Stimulated activated effector memory CD8-positive, alpha-beta T cell treated with anti-CD3 and anti-CD28 coated beads, Interleukin-12 subunit alpha, Interleukin-12 subunit beta, amount 100 ng/mL, for 72 hours (primary cell): ENCODE results near the gene PNMA8C.
"Not testable (repeated sequence)": the region's sequence is repeated elsewhere in the genome, so short reads cannot be mapped to it uniquely, and the experiment has no call there.

Source experiments
- ATAC-seq: fragments of 150-1000 bp; cut with Tn5 transposase; 2 replicates; pipeline ENCODE4 v1.10.0; 2021
- DNase-seq, 2 donors: peaks; one replicate each; pipeline ENCODE4 v3.0.0; 2021 to 2022; ENCODE audit warnings: low spot score in 2 of 2
- H3K27ac Mint-ChIP-seq: one replicate; pipeline ENCODE4 v1.8.0; 2022; ENCODE audit warnings: mild to moderate bottlenecking, mixed read lengths
- H3K36me3 Mint-ChIP-seq: one replicate; pipeline ENCODE4 v1.8.0; 2022; ENCODE audit warnings: mild to moderate bottlenecking, mixed read lengths
- H3K4me1 Mint-ChIP-seq: one replicate; pipeline ENCODE4 v1.8.0; 2022; ENCODE audit warnings: mixed read lengths
- H3K4me3 Mint-ChIP-seq: one replicate; pipeline ENCODE4 v1.8.0; 2022; ENCODE audit warnings: mild to moderate bottlenecking, mixed read lengths
- H3K9me3 Mint-ChIP-seq: one replicate; pipeline ENCODE4 v1.8.0; 2022; ENCODE audit warnings: mixed read lengths

PNMA8C gene

DNA sequence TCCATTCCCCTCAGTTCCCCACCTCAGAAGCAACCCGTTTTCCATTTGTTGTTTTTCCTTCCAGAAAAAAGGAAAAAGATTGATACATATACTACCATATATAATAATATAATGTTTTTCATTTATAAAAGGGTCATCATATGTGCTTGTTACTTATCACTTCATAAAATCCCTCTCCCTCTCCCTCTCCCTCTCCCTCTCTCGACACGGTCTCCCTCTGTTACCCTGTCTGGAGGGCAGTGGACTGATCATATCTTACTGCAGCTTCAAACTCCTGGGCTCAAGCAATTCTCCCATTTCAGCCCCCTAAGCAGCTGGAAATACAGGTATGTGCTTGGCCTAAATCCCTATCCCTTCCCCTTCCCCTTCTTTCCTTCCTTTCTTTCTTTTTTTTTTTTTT is 25.5 kb upstream of the PNMA8C start:
- Mint-ChIP-seq H3K36me3 (no peaks in the 10 kb centered on the region), H3K27ac (no peak overlapping the region), H3K4me3 (no peak overlapping the region), H3K4me1 (no peaks in the 10 kb centered on the region), H3K9me3 (peaks cover 3% of the 10 kb centered on the region)
- ATAC-seq = no peak
- no peak for DNase-seq

DNA sequence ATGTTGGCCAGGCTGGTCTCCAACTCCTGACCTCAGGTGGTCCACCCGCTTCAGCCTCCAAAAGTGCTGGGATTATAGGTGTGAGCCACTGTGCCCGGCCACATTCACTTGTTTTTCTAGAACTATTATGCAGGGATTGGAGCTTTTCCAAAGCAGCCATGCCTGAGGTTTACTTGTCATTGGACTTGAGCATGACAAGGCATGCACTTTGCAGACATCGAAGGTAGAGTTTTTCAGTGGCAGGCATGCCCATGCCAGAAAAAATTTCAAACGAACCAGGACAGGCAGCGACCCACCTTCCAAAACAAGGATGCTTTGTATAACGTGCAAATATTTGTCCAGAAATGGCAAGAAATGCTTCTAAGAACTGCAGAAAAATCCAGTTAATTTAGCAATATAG is 24.9 kb upstream of the PNMA8C start:
- no peak overlapping the region for H3K27ac Mint-ChIP-seq

DNA sequence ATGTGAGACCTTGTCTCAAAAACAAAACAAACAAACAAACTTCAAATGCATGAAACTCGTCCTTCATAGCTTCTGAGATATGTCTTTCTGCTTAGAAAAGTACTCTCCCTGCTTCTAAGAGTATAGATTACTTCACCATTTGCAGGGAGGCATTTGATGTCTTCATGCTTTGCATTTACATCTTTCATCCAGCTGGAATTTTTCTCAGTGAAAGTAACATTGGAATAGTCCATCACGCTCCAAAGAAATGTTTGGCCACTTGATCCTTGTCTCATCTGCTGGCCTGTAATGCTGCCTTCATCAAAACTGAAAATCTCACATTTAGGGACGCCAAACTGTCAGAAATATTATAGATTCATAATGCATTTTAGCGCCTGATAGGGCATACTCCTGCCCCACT is 23.4 kb upstream of the PNMA8C start:
- H3K36me3 Mint-ChIP-seq = no peaks in the 10 kb centered on the region
- no peak overlapping the region for H3K4me3 Mint-ChIP-seq
- ATAC-seq = no peak
- no peak for DNase-seq
- peaks cover 3% of the 10 kb centered on the region for H3K9me3 Mint-ChIP-seq
- no peaks in the 10 kb centered on the region for H3K4me1 Mint-ChIP-seq
- H3K27ac Mint-ChIP-seq = no peak overlapping the region

More for the DNA sequence above, 24.9 kb upstream of the PNMA8C start:
- ATAC-seq = no peak
- DNase-seq = no peak
- Mint-ChIP-seq H3K9me3 (peaks cover 3% of the 10 kb centered on the region), H3K36me3 (no peaks in the 10 kb centered on the region), H3K4me1 (no peaks in the 10 kb centered on the region), H3K4me3 (no peak overlapping the region)

DNA sequence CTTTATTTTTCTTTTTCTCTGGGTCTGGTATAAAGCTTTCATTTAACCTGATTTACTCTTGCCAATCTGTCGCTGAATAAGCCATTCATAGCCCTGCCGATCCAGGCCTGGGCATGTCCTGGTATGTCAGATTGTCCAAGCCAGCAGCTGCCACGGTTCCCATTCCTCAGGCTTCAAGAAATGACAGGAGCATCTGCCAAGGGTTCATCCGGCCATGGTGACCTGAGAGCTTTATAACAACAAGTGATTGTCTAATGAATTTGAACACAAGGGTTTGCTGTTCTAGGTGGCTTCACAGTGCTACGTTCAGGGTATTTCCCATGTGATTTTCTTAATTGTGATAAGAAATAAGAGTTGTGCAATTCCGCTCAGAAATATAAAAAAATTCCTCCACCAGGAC is 22.6 kb upstream of the PNMA8C start:
- DNase-seq (no peak), ATAC-seq (no peak)
- Mint-ChIP-seq H3K27ac (no peak overlapping the region), H3K4me1 (no peaks in the 10 kb centered on the region), H3K36me3 (no peaks in the 10 kb centered on the region), H3K9me3 (peaks cover 3% of the 10 kb centered on the region), H3K4me3 (no peak overlapping the region)

DNA sequence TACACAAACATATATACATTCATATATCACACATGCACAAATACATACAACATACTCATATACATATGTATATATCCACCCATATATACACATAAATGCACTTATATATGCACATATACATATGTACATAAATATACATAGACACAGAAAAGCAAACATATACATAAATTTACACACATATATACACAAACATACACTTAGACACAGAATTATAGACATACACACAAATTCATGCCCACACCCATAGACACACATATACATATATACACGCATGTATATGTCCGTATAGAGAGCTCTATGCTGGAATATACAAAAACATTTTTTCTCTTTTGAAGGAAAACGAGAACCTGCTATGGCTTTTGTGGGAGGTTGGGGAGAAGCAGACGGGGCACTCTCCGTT is 22.0 kb upstream of the PNMA8C start:
- no peak overlapping the region for H3K4me3 Mint-ChIP-seq
- no peak for ATAC-seq
- no peaks in the 10 kb centered on the region for H3K4me1 Mint-ChIP-seq
- no peaks in the 10 kb centered on the region for H3K36me3 Mint-ChIP-seq
- peaks cover 3% of the 10 kb centered on the region for H3K9me3 Mint-ChIP-seq
- DNase-seq = no peak
- H3K27ac Mint-ChIP-seq = no peak overlapping the region

DNA sequence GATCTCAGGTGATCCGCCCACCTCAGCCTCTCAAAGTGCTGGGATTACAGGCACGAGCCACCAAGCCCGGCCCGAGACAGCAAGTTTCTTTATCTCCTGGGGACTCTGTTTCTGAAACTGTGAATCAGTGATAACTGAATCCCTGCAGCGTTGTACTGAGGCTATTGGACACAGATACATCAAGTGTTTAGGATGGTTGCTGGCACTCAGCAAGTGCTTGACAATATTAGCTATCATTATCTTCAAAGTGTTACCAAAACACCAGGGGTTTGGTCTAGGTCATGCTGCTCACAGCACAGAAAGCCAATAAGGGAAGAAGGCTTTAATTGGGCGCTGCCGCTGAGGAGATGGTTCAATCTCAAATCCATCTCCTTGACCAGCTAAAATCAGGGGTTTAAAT is 20.5 kb upstream of the PNMA8C start:
- ATAC-seq (no peak), DNase-seq (no peak)
- no peak overlapping the region for H3K4me3 Mint-ChIP-seq
- H3K9me3 Mint-ChIP-seq = peaks cover 3% of the 10 kb centered on the region
- no peak overlapping the region for H3K27ac Mint-ChIP-seq
- H3K36me3 Mint-ChIP-seq = no peaks in the 10 kb centered on the region
- no peaks in the 10 kb centered on the region for H3K4me1 Mint-ChIP-seq

DNA sequence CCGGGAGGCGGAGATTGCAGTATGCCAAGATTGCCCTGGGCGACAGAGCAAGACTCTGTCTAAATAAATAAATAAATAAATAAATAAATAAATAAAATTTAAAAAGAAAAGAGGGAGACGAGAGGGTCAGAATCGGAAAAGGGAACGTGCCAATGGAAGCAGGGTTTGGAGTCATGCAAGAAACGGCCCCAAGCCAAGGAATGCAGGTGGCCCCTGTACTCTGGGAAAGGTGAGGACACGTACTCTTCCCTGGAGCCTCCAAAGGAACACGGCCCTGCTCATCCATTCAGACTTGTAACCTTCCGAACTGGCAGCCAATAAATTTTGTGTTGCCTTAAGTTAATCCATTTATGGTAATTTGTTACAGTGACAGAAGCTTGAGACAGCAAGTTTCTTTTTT is 19.9 kb upstream of the PNMA8C start:
- Mint-ChIP-seq H3K4me1 (no peaks in the 10 kb centered on the region), H3K36me3 (no peaks in the 10 kb centered on the region), H3K9me3 (peaks cover 3% of the 10 kb centered on the region), H3K4me3 (no peak overlapping the region), H3K27ac (no peak overlapping the region)
- DNase-seq (no peak), ATAC-seq (no peak)

DNA sequence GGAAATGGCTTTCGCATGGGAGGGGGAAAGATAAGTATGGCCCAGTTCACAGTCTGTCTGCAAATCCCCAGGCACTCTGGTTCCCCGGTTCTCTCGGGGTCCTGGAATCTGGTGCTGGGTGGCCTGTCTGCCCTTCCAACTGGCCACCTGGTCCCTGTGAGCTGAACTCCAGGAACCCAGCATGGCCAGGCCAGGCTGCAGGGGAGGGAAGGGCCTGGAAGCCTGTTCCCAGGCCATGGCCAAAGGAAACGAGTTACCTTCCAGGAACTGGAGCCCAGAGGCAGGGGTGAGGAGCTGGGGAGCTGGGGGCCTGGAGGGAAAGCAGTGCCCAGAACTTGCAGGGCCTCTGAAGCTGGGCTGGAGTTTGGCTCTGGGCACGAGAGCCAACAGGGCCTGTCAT is 19.1 kb upstream of the PNMA8C start:
- H3K27ac Mint-ChIP-seq = no peak overlapping the region
- peaks cover 5% of the 10 kb centered on the region for H3K4me1 Mint-ChIP-seq
- no peaks in the 10 kb centered on the region for H3K36me3 Mint-ChIP-seq
- DNase-seq (no peak), ATAC-seq (no peak)
- H3K4me3 Mint-ChIP-seq = no peak overlapping the region
- peaks cover 3% of the 10 kb centered on the region for H3K9me3 Mint-ChIP-seq

DNA sequence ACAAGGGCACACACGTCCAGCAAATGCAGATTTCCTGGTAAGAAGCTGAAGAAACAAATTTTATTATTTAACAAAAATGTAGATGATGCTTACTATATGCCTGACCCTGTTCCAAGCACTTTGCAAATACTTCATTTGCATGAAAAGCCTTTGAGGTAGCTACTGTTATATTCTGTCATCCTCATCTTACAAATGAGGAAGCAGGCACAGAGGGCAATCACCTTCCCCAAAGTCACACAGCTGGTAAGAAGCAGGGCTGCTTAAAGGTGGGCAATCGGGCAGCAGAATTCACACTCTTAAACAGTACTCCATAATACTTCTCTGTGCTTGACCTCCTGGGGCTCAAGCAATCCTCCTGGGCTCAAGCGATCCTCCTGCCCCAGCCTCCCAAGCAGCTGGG is 18.3 kb upstream of the PNMA8C start:
- peaks cover 3% of the 10 kb centered on the region for H3K9me3 Mint-ChIP-seq
- H3K4me1 Mint-ChIP-seq = peaks cover 5% of the 10 kb centered on the region
- ATAC-seq (no peak), DNase-seq (no peak)
- no peak overlapping the region for H3K4me3 Mint-ChIP-seq
- no peak overlapping the region for H3K27ac Mint-ChIP-seq
- no peaks in the 10 kb centered on the region for H3K36me3 Mint-ChIP-seq

DNA sequence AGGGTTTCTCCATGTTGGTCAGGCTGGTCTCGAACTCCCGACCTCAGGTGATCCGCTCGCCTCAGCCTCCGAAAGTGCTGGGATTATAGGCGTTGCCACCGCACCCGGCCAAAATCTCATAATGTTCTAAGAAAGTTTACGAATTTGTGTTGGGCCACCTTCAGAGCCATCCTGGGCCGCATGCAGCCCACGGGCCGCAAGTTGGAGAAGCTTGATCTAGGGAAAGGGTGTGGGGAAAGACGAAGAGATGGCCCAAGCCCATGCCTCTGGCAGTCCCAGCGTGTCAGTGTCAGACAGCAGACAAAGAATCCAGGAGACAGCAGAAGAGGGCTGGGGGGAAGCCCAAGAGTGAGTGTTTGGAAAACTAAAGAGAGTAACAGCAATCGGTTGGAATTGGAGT is 17.3 kb upstream of the PNMA8C start:
- Mint-ChIP-seq H3K36me3 (no peaks in the 10 kb centered on the region), H3K4me3 (no peak overlapping the region), H3K9me3 (peaks cover 3% of the 10 kb centered on the region), H3K27ac (no peak overlapping the region), H3K4me1 (peaks cover 5% of the 10 kb centered on the region)
- ATAC-seq (no peak), DNase-seq (no peak)

DNA sequence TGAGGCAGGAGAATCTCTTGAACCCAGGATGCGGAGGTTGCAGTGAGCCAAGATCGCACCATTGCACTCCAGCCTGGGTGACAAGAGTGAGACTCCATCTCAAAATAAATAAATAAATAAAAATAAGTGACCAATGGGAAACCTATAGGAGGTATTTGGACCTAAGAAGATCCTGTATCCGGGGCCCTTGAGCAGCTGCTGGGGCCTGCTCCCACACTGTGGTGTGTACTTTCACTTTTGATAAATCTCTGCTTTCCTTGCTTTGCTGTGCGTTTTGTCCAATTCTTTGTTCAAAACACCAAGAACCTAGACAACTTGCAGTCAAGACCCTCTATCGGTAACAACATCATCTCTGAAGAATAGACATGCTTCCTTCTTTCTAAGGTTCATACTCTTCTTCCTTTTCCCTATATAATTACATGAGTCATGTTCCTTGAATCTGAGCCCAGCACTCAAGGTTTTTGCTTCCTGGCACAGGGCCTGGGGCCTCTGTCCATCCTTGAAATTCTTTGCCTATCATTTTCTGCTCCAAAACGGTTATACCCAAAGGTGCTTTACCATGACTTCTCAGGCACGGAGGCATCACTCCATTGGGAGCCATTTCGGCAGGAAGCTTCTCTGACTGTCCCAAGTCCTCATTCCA is 14.2 kb upstream of the PNMA8C start:
- H3K4me1 Mint-ChIP-seq = peaks cover 5% of the 10 kb centered on the region
- no peak overlapping the region for H3K27ac Mint-ChIP-seq
- DNase-seq (no peak), ATAC-seq (no peak)
- H3K4me3 Mint-ChIP-seq = no peak overlapping the region
- H3K36me3 Mint-ChIP-seq = no peaks in the 10 kb centered on the region
- no peaks in the 10 kb centered on the region for H3K9me3 Mint-ChIP-seq

DNA sequence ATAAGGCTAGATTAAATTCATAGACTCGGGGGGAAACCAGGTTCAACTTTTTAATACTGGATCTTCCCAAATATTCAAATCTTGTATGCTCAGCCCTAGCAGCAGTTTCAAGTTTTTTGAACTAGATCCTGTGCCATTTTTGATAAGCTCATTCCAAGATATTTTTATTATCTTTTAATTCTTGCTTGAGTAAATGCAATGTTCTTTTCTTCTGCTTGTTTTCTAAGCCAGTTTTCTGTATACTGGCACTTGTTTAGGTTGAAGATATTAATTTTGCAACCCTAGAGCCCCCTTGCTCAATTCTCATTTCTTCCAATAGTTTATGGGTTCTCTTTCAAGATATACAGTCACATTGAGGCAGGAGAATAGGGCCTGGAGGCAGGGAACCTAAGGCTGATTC is 13.1 kb upstream of the PNMA8C start:
- Mint-ChIP-seq H3K9me3 (no peaks in the 10 kb centered on the region), H3K27ac (no peak overlapping the region), H3K4me3 (no peak overlapping the region), H3K4me1 (peaks cover 5% of the 10 kb centered on the region), H3K36me3 (no peaks in the 10 kb centered on the region)
- DNase-seq (no peak), ATAC-seq (no peak)

DNA sequence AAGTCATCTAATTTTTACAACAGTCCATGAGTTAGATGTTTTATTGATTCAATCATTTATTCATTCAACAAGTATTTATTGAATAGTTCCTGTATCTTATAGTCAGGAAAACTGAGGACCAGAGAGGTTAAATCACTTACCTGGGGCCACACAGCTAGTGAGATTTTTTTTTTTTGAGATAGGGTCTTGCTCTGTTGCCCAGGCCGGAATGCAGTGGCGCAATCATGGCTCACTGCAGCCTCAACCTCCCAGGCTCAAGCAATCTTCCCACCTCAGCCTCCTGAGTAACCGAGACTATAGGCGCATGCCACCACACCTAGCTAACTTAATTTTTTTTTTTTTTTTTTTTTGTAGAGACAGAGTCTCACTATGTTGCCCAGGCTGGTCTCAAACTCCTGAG is 7.0 kb upstream of the PNMA8C start:
- H3K27ac Mint-ChIP-seq, H3K36me3 Mint-ChIP-seq, DNase-seq: not testable (repeated sequence)

DNA sequence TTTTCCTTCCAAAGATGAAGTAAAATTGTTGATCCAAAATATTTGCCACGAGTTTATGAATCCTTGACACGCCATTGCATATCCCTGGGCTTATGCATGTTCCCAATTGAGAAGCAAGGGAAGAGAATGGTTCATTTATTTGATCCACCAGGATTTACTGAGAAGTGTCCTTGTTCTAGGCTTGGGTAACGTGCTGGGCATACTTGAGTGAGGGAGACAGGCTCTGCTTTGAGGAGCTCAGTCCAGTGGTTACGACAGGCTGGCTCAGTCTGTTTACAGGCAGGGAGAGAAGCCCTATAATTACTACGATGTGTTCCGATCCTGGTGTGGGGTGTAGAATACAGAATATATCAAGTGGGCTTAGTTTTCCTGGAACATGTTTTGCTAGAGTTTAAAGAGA is 6.3 kb upstream of the PNMA8C start:
- DNase-seq (no peak), ATAC-seq (no peak)
- H3K9me3 Mint-ChIP-seq = no peaks in the 10 kb centered on the region
- no peaks in the 10 kb centered on the region for H3K36me3 Mint-ChIP-seq
- H3K4me1 Mint-ChIP-seq = no peaks in the 10 kb centered on the region
- H3K27ac Mint-ChIP-seq = no peak overlapping the region
- no peak overlapping the region for H3K4me3 Mint-ChIP-seq

More for the DNA sequence above, 7.0 kb upstream of the PNMA8C start:
- H3K9me3 Mint-ChIP-seq, H3K4me1 Mint-ChIP-seq, H3K4me3 Mint-ChIP-seq, ATAC-seq: not testable (repeated sequence)

DNA sequence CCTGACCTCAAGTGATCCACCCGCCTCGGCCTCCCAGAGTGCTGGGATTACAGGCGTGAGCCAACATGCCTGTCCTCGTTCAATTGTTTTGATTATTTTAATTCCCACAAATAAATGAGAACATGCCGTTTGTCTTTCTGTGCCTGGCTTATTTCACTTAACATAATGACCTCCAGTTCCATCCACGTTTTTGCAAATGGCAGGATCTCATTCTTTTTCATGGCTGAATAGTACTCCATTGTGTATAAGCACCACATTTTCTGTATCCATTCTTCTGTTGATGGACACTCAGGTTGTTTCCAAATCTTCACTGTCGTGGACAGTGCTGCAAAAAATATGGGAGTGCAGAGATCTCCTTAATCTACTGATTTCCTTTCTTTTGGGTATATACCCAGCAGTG is 4.7 kb upstream of the PNMA8C start:
- H3K36me3 Mint-ChIP-seq, H3K9me3 Mint-ChIP-seq, H3K4me1 Mint-ChIP-seq, H3K4me3 Mint-ChIP-seq, H3K27ac Mint-ChIP-seq, DNase-seq, ATAC-seq: not testable (repeated sequence)

DNA sequence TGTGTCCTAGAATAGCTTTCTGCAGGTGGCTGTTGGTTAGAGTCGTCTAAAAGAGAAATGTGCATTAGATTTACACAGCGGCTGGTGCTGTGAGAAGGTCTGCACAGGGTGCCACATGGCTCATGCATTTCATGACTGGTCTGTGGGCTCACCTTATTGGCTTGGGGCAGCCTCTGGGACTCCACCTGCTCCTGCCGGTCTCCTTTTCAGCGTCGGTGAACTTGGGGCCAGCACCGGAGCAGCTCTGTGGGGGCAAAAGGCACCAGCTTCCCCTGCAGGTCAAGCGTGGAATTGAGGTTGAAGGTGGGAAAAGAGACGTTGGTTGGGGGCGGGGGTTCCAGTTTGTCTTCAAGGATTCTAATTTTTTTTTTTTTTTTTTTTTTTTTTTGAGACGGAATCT is 3.1 kb upstream of the PNMA8C start:
- H3K4me1 Mint-ChIP-seq = peaks cover 25% of the 10 kb centered on the region
- H3K9me3 Mint-ChIP-seq = no peaks in the 10 kb centered on the region
- no peak for ATAC-seq
- DNase-seq = no peak
- H3K4me3 Mint-ChIP-seq = no peak overlapping the region
- H3K36me3 Mint-ChIP-seq = peaks cover 11% of the 10 kb centered on the region
- H3K27ac Mint-ChIP-seq = no peak overlapping the region

DNA sequence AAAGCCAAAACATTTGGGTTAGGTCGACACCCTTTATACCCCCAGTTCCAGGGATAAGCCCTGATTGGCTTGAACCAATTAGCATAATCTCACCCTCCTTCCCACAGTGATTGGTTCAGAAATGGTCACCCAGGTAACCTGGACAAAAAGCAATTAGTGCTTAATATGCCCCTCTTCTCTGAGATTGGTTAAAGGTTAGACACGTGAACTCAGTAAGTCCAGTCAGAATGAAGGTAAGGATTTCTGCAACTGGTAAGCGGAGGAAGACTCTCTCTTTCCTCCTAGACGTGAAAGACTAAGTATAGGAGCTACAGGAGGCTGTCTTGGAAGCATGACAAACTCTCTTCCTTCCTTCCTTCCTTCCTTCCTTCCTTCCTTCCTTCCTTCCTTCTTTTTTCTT is 1.3 kb upstream of the PNMA8C start:
- DNase-seq = no peak
- Mint-ChIP-seq H3K27ac (no peak overlapping the region), H3K9me3 (no peaks in the 10 kb centered on the region), H3K4me3 (no peak overlapping the region), H3K36me3 (peaks cover 16% of the 10 kb centered on the region), H3K4me1 (peaks cover 33% of the 10 kb centered on the region)
- ATAC-seq = no peak
